Spinal cord (tissue), 10 donors: ENCODE results near the gene HTRA1. TPM values are rescaled to one million over a fixed set of nuclear protein-coding genes. Genes with fewer than 3 reads are reported as not detected.

Experiments used
- DNase-seq, 6 donors: peaks; one replicate each; pipeline versions ENCODE4 v3.0.0 to v3.0.0-alpha.2; 2013 to 2015; ENCODE audit warnings: low spot score in 6 of 6, low read depth in 4 of 6
- H3K27ac ChIP-seq: one replicate; pipeline ENCODE4 v1.5.1; 2013; ENCODE audit warnings: low read depth, low read length, control low read depth
- H3K27me3 ChIP-seq: one replicate; pipeline ENCODE4 v1.6.1; 2013; ENCODE audit warnings: low read length; ENCODE audit not compliant: control insufficient read depth, insufficient read depth
- H3K36me3 ChIP-seq: one replicate; pipeline ENCODE4 v1.6.1; 2013; ENCODE audit warnings: low read length; ENCODE audit not compliant: control insufficient read depth, insufficient read depth
- H3K4me1 ChIP-seq: one replicate; pipeline ENCODE4 v1.6.1; 2013; ENCODE audit warnings: low read length; ENCODE audit not compliant: control insufficient read depth, insufficient read depth
- H3K4me3 ChIP-seq: one replicate; pipeline ENCODE4 v1.5.1; 2013; ENCODE audit warnings: low read depth, low read length, control low read depth
- H3K9me3 ChIP-seq: one replicate; pipeline ENCODE4 v1.6.1; 2013; ENCODE audit warnings: low read length; ENCODE audit not compliant: control insufficient read depth, insufficient read depth
- WGBS: methylation state at CpG from one replicate; pipeline ENCODE4 v1.1.5; 2013; ENCODE audit warnings: missing lambda C conversion rate; ENCODE audit not compliant: insufficient coverage; 5-methylcytosine and 5-hydroxymethylcytosine counted together
- polyA plus RNA-seq, 2 donors: library from polyadenylated mRNA; unstranded; fragments of 120-200 nt; gene quantifications; one replicate each; pipeline ENCODE4 v1.2.1, GENCODE V29; 2013; ENCODE audit not compliant: insufficient read length in 2 of 2
- total RNA-seq, 2 donors: library from RNA; depleted of rRNA in 1 of 2; stranded (reverse); fragments of 120-200 nt in 1 of 2; fragments of >200 nt in 1 of 2; gene quantifications; one replicate each; pipeline versions ENCODE4 v1.2.3 to v1.2.4, GENCODE V29; 2013 to 2014
- donor health status: healthy.

Gene HTRA1
- total and polyA plus RNA-seq, 4 donors, result 150 to 243 (median 170) TPM

GRCh38 chr10:122519144-122519543 lies 57.8 kb downstream of the HTRA1 start:
- no peak overlapping the region for H3K27ac ChIP-seq
- no peaks in the 10 kb centered on the region for H3K27me3 ChIP-seq
- no peak for DNase-seq
- 72% methylated on average over 6 of the region's 7 CpGs for WGBS
- H3K4me1 ChIP-seq, result peaks cover 10% of the 10 kb centered on the region
- H3K36me3 ChIP-seq, result peaks cover 12% of the 10 kb centered on the region
- H3K4me3 ChIP-seq, result no peak overlapping the region
- H3K9me3 ChIP-seq, result no peaks in the 10 kb centered on the region

GRCh38 chr10:122519873-122520272 lies 58.5 kb downstream of the HTRA1 start:
- H3K27ac ChIP-seq, result no peak overlapping the region
- no peaks in the 10 kb centered on the region for H3K9me3 ChIP-seq
- H3K4me1 ChIP-seq, result peaks cover 10% of the 10 kb centered on the region
- H3K36me3 ChIP-seq, result peaks cover 12% of the 10 kb centered on the region
- H3K4me3 ChIP-seq, result no peak overlapping the region
- no peak for DNase-seq
- WGBS, result 93% methylated on average over 15 of the region's 15 CpGs
- H3K27me3 ChIP-seq, result no peaks in the 10 kb centered on the region

DNA sequence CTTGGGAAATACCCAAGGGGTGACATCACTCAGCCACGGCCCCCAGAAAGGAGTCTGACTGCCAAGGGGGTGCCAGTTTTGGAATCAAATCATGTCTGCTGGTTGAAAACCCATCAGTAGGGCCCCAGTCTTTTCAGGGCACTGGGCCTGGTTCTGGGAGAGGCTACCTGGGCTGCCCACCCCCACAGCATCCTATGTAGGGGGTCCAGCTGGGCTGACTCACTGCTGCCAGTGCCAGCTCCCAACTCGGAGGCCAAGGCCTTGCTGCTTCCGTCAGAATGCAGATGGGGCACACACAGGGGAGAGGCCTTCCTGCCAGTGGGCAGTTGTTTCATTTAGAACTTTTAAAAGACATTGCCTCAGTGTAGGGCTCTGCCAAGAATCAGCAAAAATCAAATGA lies 59.7 kb downstream of the HTRA1 start:
- no peak overlapping the region for H3K4me3 ChIP-seq
- H3K27ac ChIP-seq, result no peak overlapping the region
- no peaks in the 10 kb centered on the region for H3K27me3 ChIP-seq
- 53% methylated on average over 3 of the region's 3 CpGs for WGBS
- H3K4me1 ChIP-seq, result peaks cover 10% of the 10 kb centered on the region
- H3K36me3 ChIP-seq, result peaks cover 7% of the 10 kb centered on the region
- no peaks in the 10 kb centered on the region for H3K9me3 ChIP-seq
- peak in 1 of 6 donors; percentile 46 for DNase-seq

GRCh38 chr10:122524811-122525210 lies 63.5 kb downstream of the HTRA1 start:
- no peak for DNase-seq
- Histone ChIP-seq H3K4me1 (peaks cover 5% of the 10 kb centered on the region), H3K9me3 (no peaks in the 10 kb centered on the region), H3K27ac (no peak overlapping the region), H3K27me3 (no peaks in the 10 kb centered on the region), H3K36me3 (no peaks in the 10 kb centered on the region), H3K4me3 (no peak overlapping the region)
- WGBS, result 92% methylated on average over 3 of the region's 3 CpGs

- no peak for DNase-seq
- H3K27me3 ChIP-seq, result no peaks in the 10 kb centered on the region
- H3K4me3 ChIP-seq, result no peak overlapping the region
- H3K4me1 ChIP-seq, result peaks cover 4% of the 10 kb centered on the region
- 83% methylated on average over 6 of the region's 6 CpGs for WGBS
- H3K9me3 ChIP-seq, result no peaks in the 10 kb centered on the region
- no peaks in the 10 kb centered on the region for H3K36me3 ChIP-seq
- H3K27ac ChIP-seq, result no peak overlapping the region
These were observed 64.4 kb downstream of the HTRA1 start for GRCh38 chr10:122525788-122526187.

GRCh38 chr10:122526892-122527291 lies 65.5 kb downstream of the HTRA1 start:
- Histone ChIP-seq H3K9me3 (no peaks in the 10 kb centered on the region), H3K36me3 (no peaks in the 10 kb centered on the region), H3K27ac (no peak overlapping the region), H3K27me3 (no peaks in the 10 kb centered on the region), H3K4me3 (no peak overlapping the region), H3K4me1 (no peaks in the 10 kb centered on the region)
- DNase-seq, result no peak
- WGBS, result 65% methylated on average over 3 of the region's 5 CpGs

GRCh38 chr10:122530177-122530576 lies 68.8 kb downstream of the HTRA1 start:
- no peaks in the 10 kb centered on the region for H3K9me3 ChIP-seq
- H3K4me3 ChIP-seq, result no peak overlapping the region
- no peak overlapping the region for H3K27ac ChIP-seq
- 85% methylated on average over 9 of the region's 11 CpGs for WGBS
- H3K36me3 ChIP-seq, result no peaks in the 10 kb centered on the region
- no peak for DNase-seq
- H3K4me1 ChIP-seq, result no peaks in the 10 kb centered on the region
- H3K27me3 ChIP-seq, result no peaks in the 10 kb centered on the region

GRCh38 chr10:122531261-122531660 lies 69.9 kb downstream of the HTRA1 start:
- H3K4me1 ChIP-seq, result no peaks in the 10 kb centered on the region
- H3K36me3 ChIP-seq, result no peaks in the 10 kb centered on the region
- H3K27me3 ChIP-seq, result no peaks in the 10 kb centered on the region
- no peaks in the 10 kb centered on the region for H3K9me3 ChIP-seq
- WGBS, result 83% methylated on average over 2 of the region's 5 CpGs
- no peak overlapping the region for H3K27ac ChIP-seq
- no peak for DNase-seq
- H3K4me3 ChIP-seq, result no peak overlapping the region

- H3K27me3 ChIP-seq, result no peaks in the 10 kb centered on the region
- WGBS, result 75% methylated on average over 1 of the region's 3 CpGs
- H3K4me3 ChIP-seq, result no peak overlapping the region
- no peak for DNase-seq
- no peaks in the 10 kb centered on the region for H3K36me3 ChIP-seq
- H3K4me1 ChIP-seq, result no peaks in the 10 kb centered on the region
- H3K9me3 ChIP-seq, result no peaks in the 10 kb centered on the region
- H3K27ac ChIP-seq, result no peak overlapping the region
These were observed 70.6 kb downstream of the HTRA1 start for GRCh38 chr10:122531939-122532338.

- H3K4me1 ChIP-seq, result no peaks in the 10 kb centered on the region
- WGBS, result 100% methylated on average over 2 of the region's 6 CpGs
- no peak overlapping the region for H3K4me3 ChIP-seq
These were observed 71.4 kb downstream of the HTRA1 start for GRCh38 chr10:122532601-122533296.

More at GRCh38 chr10:122532601-122533296, 71.4 kb downstream of the HTRA1 start:
- no peaks in the 10 kb centered on the region for H3K9me3 ChIP-seq
- H3K36me3 ChIP-seq, result no peaks in the 10 kb centered on the region
- H3K27ac ChIP-seq, result no peak overlapping the region
- no peak for DNase-seq
- no peaks in the 10 kb centered on the region for H3K27me3 ChIP-seq
